ENCODE results near the gene QSER1. TPM values are rescaled to one million over a fixed set of nuclear protein-coding genes. Genes with fewer than 3 reads are reported as not detected.
"Not testable (repeated sequence)": the region's sequence is repeated elsewhere in the genome, so short reads cannot be mapped to it uniquely, and the experiment has no call there.

The QSER1 gene
- total RNA-seq, 1 experiment from 2014 or later = 5.7 TPM

GRCh38 chr11:32905028-32905667, 12.5 kb downstream of the QSER1 start:
- H3K4me3 ChIP-seq = no peak overlapping the region
- no peak for DNase-seq
- no peaks in the 10 kb centered on the region for H3K27me3 ChIP-seq

DNA sequence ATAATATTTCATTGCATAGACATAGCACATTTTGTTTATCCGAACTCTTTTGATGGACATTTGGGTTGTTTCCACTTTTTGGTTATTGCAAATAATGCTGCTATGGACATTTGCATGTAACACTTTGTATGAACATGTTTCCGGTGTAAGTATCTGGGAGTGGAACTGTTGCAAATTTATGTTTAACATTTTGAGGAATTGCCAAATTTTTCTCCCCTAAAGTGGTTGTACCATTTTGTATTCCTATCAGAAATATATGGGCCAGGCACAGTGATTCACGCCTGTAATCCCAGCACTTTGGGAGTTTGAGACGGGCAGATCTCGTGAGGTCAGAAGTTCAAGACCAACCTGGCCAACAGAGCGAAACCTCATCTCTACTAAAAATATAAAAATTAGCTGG, 16.0 kb downstream of the QSER1 start:
- peaks cover 3% of the 10 kb centered on the region; the same call in 1 of the 2 replicates for H3K36me3 ChIP-seq
- H3K4me3 ChIP-seq = no peak overlapping the region
- H3K27me3 ChIP-seq = no peaks in the 10 kb centered on the region
- DNase-seq = no peak
- no peaks in the 10 kb centered on the region for H3K9me3 ChIP-seq

More at GRCh38 chr11:32905028-32905667, 12.5 kb downstream of the QSER1 start:
- Histone ChIP-seq H3K9me3 (no peaks in the 10 kb centered on the region), H3K36me3 (peaks cover 7% of the 10 kb centered on the region; the same call in 1 of the 2 replicates)

DNA sequence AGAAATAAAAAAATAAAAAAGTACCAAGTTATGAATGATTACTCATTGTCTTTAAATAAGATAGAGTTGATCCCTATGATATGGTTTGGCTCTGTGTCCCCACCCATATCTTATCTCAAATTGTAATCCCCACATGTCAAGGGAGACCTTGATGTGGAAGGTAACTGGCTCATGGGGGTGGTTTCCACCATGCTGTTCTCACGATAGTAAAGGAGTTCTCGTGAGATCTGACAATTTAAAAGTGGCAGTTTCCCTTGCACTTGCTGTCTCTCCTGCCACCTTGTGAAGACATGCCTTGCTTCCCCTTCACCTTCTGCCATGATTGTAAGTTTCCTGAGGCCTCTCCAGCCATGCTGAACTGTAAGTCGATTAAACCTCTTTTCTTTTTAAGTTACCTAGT, 18.8 kb downstream of the QSER1 start:
- H3K4me3 ChIP-seq = no peak overlapping the region
- H3K27me3 ChIP-seq = no peaks in the 10 kb centered on the region
- DNase-seq = no peak
- H3K36me3 ChIP-seq = no peaks in the 10 kb centered on the region; the same call in 1 of the 2 replicates
- H3K9me3 ChIP-seq = no peaks in the 10 kb centered on the region

DNA sequence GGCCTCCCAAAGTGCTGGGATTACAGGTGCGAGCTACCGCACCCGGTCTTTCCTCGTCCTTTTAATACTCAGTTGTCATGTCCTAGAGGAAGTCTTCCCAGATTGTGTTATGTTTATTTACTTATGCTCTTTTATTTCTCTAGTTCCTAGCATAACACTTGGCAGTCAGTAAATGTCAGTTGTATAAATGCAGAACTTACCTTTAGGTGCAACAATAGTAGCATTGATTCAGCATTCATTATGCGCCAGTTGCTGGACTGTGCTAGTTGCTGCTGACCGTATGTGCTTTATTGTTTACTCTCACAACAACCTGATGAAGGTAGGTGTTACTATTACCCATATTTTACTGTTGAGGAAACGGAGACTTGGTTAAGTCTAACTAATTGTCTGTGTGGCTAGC, 20.8 kb downstream of the QSER1 start:
- Histone ChIP-seq H3K36me3 (no peaks in the 10 kb centered on the region; the same call in 1 of the 2 replicates), H3K27me3 (no peaks in the 10 kb centered on the region), H3K4me3 (no peak overlapping the region), H3K9me3 (no peaks in the 10 kb centered on the region)
- DNase-seq = no peak

DNA sequence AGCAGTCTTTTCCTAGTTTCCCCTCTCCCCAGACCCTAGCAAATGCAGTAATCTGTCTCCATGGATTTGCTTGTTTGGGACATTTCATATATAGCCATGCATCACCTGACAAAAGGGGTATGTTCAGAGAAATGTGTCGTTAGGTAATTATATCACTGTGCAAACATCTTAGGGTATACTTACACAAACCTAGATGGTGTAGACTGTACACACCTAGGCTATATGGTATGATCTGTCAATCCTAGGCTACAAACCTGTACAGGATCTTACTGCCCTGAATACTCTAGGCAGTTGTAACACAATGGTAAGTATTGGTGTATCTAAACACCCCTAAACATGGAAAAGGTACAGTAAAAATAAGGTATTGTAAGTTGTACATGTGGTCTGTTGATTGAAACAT, 23.8 kb downstream of the QSER1 start:
- Histone ChIP-seq H3K27me3 (no peaks in the 10 kb centered on the region), H3K4me3 (no peak overlapping the region), H3K9me3 (no peaks in the 10 kb centered on the region), H3K36me3 (no peaks in the 10 kb centered on the region)
- no peak for DNase-seq

- H3K4me3 ChIP-seq = no peak overlapping the region
- H3K9me3 ChIP-seq = no peaks in the 10 kb centered on the region
- H3K27me3 ChIP-seq = no peaks in the 10 kb centered on the region
- no peaks in the 10 kb centered on the region; the same call in 1 of the 2 replicates for H3K36me3 ChIP-seq
- DNase-seq = no peak
These were observed 24.4 kb downstream of the QSER1 start for GRCh38 chr11:32916994-32917393.

DNA sequence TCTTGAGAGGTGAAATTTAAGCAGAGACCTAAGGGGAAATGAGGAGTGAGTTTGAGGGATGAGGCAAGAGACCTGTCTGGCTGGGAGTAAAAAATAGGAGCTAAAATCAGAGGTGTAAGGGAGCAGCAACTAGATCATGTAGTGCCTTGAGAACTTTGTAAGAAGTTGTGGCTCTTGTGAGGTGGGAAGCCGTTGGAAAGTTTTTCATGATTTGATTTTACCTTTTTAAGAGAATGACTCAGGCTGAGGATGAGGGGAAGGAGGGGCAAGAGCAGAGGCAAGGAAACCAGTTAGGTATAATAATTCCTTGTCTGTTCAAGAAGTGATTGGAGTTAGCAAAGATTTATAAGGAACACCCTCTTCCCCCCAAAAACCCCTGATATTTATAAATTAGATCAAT, 25.8 kb downstream of the QSER1 start:
- DNase-seq = no peak
- no peaks in the 10 kb centered on the region for H3K27me3 ChIP-seq
- no peak overlapping the region for H3K4me3 ChIP-seq
- H3K9me3 ChIP-seq = no peaks in the 10 kb centered on the region
- H3K36me3 ChIP-seq = no peaks in the 10 kb centered on the region; the same call in 1 of the 2 replicates

DNA sequence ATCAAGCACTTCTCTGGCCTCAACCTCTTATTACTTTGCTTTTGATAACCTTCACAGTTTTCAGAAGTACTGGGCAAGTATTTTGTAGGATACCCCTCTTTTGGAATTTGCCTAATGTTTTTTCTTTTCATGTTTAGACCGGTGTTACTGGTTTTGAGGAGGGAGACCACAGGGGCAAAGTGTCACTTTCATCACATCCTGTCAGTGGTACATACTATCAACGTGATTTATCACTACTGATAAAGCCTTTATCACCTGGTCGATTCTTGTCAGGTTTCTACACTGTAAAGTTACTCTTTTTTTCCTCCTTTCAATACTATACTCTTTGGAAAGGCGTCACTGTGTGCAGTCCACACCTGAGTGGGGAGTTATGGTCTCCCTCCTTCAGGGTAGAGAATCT, 26.7 kb downstream of the QSER1 start:
- DNase-seq = no peak
- Histone ChIP-seq H3K27me3 (no peaks in the 10 kb centered on the region), H3K4me3 (no peak overlapping the region), H3K9me3 (no peaks in the 10 kb centered on the region), H3K36me3 (no peaks in the 10 kb centered on the region; the same call in 1 of the 2 replicates)

DNA sequence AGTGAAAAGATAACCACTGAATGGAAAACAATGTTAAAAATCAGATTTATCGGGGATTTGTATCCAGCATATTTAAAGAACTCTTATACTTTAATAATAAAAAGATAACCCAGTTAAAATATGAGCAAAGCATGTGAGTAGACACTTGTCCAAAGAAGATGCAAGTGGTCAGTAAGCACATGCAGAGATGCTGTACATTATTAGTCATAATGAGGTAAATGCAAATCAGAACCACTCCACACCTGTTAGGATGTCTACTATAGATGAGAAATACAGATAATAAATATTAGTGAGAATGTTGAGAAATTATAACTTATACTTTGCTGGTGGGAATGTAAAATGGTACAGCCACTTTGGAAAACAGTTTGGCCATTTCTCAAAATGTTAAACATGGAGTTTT, 28.0 kb downstream of the QSER1 start:
- Histone ChIP-seq H3K36me3 (no peaks in the 10 kb centered on the region; the same call in 1 of the 2 replicates), H3K27me3 (no peaks in the 10 kb centered on the region), H3K9me3 (no peaks in the 10 kb centered on the region), H3K4me3 (no peak overlapping the region)
- no peak for DNase-seq

DNA sequence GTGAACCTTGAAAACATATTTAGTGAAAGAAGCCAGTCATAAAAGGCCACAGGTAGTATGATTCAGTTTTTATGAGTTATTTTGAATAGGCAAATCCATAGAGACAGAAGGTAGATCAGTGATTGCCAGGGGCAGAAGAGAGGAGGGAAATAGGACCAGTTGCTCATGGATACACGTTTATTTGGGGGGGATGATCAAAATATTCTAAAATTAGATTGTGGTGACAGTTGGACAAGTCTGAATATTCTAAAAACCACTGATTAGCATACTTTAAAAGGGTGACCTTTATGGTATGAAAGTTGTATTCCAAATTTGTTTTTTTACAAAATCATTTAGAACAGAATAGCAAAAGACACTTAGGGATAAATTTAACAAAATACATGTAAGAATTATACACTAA, 28.6 kb downstream of the QSER1 start:
- no peak for DNase-seq

DNA sequence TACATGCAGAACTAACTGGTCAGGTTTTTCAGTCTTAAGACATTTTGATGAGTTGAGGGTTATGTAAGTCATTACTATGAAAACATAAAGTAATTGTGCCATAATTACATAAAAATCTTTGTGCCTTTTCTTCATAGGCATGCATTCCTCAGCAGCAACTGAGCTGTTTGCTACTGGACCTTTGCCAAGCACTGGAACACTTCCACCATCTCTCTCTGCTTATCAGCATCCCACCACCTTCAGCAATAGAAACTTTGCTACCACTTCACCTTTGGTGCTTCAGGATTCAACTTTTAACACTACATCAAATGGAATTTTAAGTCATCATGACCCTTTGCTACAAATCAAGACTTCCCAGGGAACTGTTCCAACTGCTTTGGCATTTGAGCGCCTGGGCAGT, 39.0 kb downstream of the QSER1 start:
- Histone ChIP-seq H3K36me3 (peaks cover 58% of the 10 kb centered on the region), H3K9me3 (no peaks in the 10 kb centered on the region)

More for the DNA sequence above, 28.6 kb downstream of the QSER1 start:
- H3K27me3 ChIP-seq = no peaks in the 10 kb centered on the region
- H3K9me3 ChIP-seq = no peaks in the 10 kb centered on the region
- H3K36me3 ChIP-seq = no peaks in the 10 kb centered on the region; the same call in 1 of the 2 replicates
- H3K4me3 ChIP-seq = no peak overlapping the region

DNA sequence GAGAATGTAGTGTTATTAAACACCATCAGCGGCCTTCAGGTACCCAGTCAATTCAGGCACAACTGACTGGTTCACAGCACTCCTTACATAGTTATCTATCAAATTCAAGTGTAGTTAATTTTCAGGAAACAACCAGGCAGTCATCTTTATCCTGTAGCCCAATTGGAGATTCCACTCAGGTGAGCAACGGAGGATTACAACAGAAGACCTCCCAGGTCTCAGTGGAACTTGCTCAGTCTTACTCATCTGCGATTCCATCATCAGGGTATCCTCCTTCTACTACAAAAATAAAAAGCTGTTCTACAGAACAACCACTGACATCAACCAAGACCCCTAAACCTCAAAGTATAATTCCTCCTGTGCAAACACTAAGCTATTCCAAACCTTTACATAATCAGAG, 39.6 kb downstream of the QSER1 start:
- H3K36me3 ChIP-seq = peaks cover 58% of the 10 kb centered on the region
- no peak for DNase-seq
- H3K4me3 ChIP-seq = no peak overlapping the region
- H3K9me3 ChIP-seq = no peaks in the 10 kb centered on the region
- H3K27me3 ChIP-seq = no peaks in the 10 kb centered on the region

More for the DNA sequence above, 39.0 kb downstream of the QSER1 start:
- DNase-seq = no peak
- Histone ChIP-seq H3K27me3 (no peaks in the 10 kb centered on the region), H3K4me3 (no peak overlapping the region)

DNA sequence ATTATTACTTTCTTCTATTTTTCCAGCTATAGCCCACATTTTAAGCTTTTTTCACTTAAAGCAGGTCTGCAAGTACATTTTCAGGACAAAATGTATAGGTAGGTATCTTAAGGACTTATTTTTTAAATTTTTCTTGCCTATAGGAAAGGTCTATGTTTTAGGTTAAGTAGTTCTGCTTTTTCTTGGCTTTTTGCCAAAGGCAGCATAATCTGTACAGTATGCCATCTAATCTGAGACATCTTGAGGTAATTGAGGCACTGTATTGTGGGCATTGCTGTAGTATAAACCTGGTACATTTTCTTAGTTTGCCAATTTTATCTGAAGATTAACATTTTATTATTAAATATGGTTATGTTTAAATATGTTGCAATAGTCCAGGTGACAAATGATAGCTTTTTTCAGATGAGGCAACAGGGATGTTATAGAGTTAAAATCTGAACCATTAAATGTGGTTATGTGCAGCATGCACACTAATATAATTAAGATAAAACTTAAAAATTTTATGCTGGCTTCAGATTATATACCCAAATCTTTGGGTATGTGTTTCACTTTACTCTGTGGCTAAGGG, 42.9 kb downstream of the QSER1 start:
- H3K4me3 ChIP-seq = no peak overlapping the region
- peaks cover 65% of the 10 kb centered on the region for H3K36me3 ChIP-seq
- no peaks in the 10 kb centered on the region for H3K9me3 ChIP-seq
- DNase-seq = no peak
- H3K27me3 ChIP-seq = no peaks in the 10 kb centered on the region

DNA sequence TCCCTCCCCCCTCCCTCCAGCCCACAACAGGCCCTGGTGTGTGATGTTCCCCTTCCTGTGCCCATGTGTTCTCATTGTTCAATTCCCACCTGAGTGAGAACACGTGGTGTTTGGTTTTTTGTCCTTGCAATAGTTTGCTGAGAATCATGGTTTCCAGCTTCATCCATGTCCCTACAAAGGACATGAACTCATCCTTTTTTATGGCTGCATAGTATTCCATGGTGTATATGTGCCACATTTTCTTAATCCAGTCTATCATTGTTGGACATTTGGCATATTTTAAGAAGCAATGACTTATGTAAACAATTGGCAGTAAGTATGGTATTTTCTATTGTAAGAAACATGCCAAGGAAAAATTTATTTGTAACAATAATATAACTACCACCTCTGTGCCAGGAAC, 43.6 kb downstream of the QSER1 start:
- not testable (repeated sequence) for H3K4me3 ChIP-seq, H3K9me3 ChIP-seq, H3K27me3 ChIP-seq, DNase-seq
- peaks cover 64% of the 10 kb centered on the region for H3K36me3 ChIP-seq

GRCh38 chr11:32937283-32937682, 44.7 kb downstream of the QSER1 start:
- not testable (repeated sequence) for DNase-seq, H3K4me3 ChIP-seq, H3K27me3 ChIP-seq, H3K9me3 ChIP-seq
- H3K36me3 ChIP-seq = peaks cover 58% of the 10 kb centered on the region

- no peak overlapping the region for H3K4me3 ChIP-seq
- H3K9me3 ChIP-seq = no peaks in the 10 kb centered on the region
- DNase-seq = no peak
- peaks cover 40% of the 10 kb centered on the region for H3K36me3 ChIP-seq
- no peaks in the 10 kb centered on the region for H3K27me3 ChIP-seq
These were observed 46.4 kb downstream of the QSER1 start for GRCh38 chr11:32939046-32939445.

- peaks cover 32% of the 10 kb centered on the region for H3K36me3 ChIP-seq
- H3K4me3 ChIP-seq = no peak overlapping the region
These were observed 47.3 kb downstream of the QSER1 start for GRCh38 chr11:32939866-32940265.

DNA sequence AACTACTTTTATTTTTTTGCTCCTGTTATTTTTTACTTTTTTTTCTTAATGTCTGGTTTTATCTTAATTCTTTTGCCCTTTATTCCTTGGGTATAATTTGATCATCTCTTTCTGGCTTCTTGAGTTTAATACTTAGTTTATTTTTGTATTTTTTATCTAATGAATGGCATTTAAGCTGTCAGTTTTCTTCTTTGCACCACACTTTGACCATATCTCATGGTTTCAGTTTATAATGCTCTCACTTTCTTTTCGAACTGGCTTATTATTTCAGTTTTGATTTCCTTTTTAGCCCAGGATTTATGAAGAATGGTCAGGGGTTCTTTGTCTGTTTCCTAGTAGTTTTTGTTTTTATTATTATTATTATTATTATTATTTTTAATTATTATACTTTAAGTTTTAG, 48.3 kb downstream of the QSER1 start:
- no peak for DNase-seq
- H3K9me3 ChIP-seq = no peaks in the 10 kb centered on the region
- H3K4me3 ChIP-seq = no peak overlapping the region
- peaks cover 22% of the 10 kb centered on the region for H3K36me3 ChIP-seq
- no peaks in the 10 kb centered on the region for H3K27me3 ChIP-seq

More at GRCh38 chr11:32939866-32940265, 47.3 kb downstream of the QSER1 start:
- DNase-seq = no peak
- no peaks in the 10 kb centered on the region for H3K27me3 ChIP-seq
- H3K9me3 ChIP-seq = no peaks in the 10 kb centered on the region

All from MG63 (cell line).